Subcutaneous adipose tissue (tissue), 4 donors: ENCODE results near the gene OR3A1. TPM values are rescaled to one million over a fixed set of nuclear protein-coding genes. Genes with fewer than 3 reads are reported as not detected.

Experiments
- total RNA-seq, 4 donors: library from RNA; depleted of rRNA; stranded (reverse); fragments of >200 nt; gene quantifications; one replicate each; pipeline ENCODE4 v1.1.0, GENCODE V29; 2016
- TF ChIP-seq, protein P1 (sequence below): fragments of 450-650 bp; IDR thresholded peaks from one replicate; pipeline ENCODE4 v1.5.1; 2016; ENCODE audit warnings: low read depth, mild to moderate bottlenecking, control low read depth, antibody characterized with exemption, moderate library complexity

The OR3A1 gene, protein sequence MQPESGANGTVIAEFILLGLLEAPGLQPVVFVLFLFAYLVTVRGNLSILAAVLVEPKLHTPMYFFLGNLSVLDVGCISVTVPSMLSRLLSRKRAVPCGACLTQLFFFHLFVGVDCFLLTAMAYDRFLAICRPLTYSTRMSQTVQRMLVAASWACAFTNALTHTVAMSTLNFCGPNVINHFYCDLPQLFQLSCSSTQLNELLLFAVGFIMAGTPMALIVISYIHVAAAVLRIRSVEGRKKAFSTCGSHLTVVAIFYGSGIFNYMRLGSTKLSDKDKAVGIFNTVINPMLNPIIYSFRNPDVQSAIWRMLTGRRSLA
- total RNA-seq = not detected

DNA sequence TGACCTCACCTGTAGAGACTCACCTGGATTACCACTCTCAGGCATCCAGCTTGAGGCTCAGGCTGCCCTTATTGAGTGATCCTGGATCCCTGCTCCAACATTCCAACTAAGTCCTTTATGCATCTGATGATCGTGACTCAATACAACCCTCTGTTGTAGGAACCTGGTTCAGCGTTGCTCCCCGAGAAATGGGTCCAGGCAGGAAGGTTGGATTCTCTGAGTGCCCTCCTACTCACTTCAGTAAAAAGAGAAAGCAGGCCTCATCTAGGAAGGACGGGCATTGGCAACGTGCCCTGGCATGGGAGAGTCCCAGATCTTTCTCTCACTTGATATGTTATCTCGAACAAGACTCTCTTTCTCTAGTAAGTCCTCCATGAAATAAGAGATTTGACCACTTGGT lies at the start of gene OR3A1:
OR3A1 (minus strand) TSS at position 101 of the 400 bp plus-strand sequence. CDS start 5,778 bp downstream, outside the sequence.
- TF ChIP-seq, protein P1, sequence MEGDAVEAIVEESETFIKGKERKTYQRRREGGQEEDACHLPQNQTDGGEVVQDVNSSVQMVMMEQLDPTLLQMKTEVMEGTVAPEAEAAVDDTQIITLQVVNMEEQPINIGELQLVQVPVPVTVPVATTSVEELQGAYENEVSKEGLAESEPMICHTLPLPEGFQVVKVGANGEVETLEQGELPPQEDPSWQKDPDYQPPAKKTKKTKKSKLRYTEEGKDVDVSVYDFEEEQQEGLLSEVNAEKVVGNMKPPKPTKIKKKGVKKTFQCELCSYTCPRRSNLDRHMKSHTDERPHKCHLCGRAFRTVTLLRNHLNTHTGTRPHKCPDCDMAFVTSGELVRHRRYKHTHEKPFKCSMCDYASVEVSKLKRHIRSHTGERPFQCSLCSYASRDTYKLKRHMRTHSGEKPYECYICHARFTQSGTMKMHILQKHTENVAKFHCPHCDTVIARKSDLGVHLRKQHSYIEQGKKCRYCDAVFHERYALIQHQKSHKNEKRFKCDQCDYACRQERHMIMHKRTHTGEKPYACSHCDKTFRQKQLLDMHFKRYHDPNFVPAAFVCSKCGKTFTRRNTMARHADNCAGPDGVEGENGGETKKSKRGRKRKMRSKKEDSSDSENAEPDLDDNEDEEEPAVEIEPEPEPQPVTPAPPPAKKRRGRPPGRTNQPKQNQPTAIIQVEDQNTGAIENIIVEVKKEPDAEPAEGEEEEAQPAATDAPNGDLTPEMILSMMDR = no peak

DNA sequence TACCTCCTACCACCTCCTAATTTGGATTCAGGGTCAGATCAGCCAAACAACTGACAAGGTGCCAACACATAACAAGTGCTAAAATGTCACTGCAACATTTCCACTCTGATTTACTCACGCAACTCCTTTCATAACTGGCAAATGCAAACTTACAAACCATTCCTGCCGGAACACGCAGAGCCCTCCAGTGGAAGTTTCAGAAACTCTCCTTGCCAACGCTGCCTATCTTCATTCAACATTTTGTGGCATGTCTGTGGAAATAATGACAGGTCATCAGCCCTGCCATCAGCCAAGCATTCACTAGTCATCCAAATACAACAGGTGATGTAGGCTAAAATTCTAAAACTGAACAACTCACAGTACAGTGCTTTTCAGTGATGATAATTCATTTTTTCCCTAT lies 37.7 kb upstream of the OR3A1 start:
- TF ChIP-seq, protein P1 = no peak

DNA sequence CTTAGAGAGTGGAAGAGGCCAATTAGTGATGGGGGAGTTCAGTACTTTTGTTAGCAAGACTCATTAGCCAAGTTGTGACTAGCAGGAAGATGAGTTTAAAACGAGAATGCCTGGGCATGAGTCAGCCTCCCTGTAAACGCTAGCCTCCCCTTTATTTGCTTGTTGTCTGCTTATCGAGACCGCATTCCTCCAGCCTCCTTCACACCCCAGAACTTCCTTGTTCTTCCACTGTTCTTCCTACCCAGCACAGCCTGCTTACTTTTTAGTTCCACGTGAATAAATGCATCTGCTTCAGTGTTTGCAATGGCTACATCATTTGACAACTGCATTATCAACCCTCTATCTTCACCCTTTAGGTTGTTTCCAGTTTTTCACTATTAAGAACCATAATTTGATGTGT lies 20.2 kb upstream of the OR3A1 start:
- TF ChIP-seq, protein P1 = no peak

DNA sequence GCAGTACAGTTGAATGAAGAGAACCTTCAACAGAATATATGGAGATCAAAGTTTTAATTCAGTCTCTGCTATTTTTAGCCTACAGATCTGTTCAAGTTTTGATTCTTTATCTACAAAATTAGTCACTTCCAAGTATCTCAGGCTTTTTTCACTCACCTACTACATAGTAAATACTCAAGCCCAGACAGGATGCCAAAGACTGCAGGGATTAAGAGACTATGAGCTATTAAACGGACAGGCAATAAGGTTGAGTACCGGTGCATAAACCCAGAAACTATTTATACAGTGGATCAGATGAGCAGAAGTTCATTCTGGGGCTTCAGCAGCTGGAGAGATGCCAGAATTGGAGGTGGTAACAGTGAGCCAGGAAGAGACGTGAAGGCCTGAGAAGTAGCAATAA lies 18.7 kb upstream of the OR3A1 start:
- TF ChIP-seq, protein P1 = no peak

DNA sequence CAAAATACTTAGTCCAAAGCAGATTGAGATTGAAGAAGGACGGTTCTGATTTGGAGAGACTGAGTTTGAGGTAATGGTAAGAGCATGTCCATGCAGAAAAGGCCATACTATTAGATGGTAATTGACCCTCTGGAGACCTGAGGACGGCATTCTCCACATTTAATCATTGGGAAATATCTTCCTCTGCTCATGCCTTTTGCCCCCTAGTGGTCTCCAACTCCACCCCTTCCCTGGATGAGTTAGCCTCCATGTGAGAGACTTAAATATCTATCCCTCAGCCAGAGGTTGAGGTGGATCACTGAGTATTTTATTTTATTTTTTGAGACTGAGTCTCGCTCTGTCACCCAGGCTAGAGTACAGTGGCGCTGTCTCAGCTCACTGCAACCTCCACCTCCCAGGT lies 10.4 kb upstream of the OR3A1 start:
- TF ChIP-seq, protein P1 = no peak

DNA sequence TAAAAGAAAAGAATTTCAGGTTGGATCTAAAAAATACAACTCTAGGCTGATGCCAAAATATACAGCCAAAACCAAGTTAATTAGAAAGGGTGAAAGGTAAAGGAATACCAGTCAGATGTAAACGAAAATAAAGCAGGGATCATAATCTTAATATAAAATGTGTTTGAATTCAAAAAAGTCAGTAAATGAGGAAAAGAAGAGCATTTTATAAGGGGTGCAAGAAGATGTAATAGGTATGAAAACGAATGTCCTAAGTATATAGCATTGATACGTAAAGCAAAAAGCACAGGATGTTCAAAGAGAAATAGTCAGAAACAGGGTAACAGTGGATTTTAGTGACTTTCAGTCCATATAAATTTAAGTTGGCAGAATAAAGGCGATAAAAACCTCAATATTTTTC lies 2.5 kb downstream of the OR3A1 start:
- TF ChIP-seq, protein P1 = no peak

DNA sequence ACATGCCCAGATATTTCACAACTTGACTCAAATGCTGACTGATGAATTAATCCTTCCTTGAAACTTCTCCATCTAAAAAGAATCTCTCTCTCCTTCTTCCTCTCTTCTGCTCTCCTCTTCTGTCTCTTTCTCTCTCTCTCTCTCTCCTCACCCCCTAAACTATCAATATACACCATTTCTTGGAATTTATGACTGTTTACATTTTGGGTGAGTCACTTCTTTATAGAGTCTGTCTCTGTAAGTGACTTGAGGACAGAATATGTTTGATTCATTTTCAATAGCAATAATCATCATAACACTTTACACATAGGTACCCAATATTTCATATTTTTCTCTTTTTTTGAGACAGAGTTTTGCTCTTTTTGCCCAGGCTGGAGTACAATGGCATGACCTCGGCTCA lies 15.3 kb downstream of the OR3A1 start:
- TF ChIP-seq, protein P1 = no peak
